Brain pericyte (primary cell): ENCODE measurements around the gene S100A6.
"Not testable (repeated sequence)": the region's sequence is repeated elsewhere in the genome, so short reads cannot be mapped to it uniquely, and the experiment has no call there.

Experiments used
- DNase-seq: peaks from one replicate; pipeline ENCODE4 v3.0.0-alpha.2; 2012; ENCODE audit warnings: low read depth, low spot score

Gene S100A6

DNA sequence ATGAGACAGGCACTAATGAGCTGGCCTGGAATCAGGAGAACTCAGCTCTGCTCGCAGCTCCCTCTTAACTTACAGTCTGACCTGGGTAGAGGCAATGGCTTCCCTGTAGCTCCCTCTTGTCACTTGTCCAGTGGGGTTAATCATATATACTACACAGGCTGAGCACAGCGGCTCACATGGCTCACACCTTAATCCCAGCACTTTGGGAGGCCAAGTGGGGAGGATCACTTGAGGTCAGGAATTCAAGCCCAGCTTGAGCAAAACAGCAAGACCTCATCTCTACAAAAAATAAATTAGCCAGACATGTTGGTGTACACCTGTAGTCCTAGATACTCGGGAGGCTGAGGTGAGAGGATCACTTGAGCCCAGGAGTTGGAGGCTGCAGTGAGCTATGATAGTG lies 4.2 kb downstream of the S100A6 start:
- no peak for DNase-seq

DNA sequence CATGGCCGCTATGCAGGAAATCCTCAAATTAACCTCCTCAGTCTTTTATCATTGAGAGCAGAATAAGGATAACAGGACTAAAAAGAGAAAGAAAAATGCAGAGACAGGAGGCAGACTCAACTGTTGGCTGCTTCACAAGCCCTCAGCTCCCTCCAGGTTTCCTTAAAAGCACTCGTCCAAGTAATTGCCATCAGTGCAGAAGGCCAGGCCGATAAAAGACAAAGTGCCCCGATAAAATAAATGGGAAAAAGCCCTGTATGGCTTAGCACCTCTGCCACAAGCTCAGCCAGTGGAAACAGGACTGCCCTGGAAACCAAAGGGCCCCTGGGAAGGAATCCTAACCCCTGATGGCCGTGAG lies 8.1 kb downstream of the S100A6 start:
- no peak for DNase-seq

DNA sequence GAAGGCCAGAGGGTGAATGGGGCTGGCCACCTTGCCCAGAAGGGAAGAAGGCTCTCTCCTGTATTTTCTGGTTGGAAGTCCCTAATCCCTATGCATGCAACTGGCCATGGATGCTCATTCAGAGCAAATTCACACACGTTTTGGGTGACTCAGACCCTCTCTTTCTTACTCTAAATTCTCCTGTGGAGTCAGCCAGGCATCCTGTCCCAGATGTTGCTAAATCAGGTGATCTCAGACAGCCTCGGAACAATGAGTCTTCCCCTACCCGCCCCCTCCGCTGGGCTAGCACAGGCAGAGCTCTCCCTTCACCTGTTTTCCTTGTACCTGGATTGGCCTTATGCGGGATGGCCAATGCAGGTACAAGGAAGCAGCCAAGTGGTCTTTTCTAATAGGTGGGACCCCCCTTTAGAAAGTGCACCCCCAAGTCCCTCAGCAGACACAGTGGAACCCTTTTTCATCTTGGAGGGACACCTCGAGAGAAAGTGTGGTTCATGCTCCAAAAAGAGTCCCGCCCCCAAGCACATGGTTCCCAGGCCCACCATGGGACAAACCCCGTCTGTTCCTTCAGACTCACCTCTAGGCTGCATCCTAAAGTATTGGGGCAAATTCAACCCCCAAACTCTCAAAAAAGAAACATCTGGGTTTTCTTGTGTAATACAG lies 8.6 kb downstream of the S100A6 start:
- DNase-seq: no peak

DNA sequence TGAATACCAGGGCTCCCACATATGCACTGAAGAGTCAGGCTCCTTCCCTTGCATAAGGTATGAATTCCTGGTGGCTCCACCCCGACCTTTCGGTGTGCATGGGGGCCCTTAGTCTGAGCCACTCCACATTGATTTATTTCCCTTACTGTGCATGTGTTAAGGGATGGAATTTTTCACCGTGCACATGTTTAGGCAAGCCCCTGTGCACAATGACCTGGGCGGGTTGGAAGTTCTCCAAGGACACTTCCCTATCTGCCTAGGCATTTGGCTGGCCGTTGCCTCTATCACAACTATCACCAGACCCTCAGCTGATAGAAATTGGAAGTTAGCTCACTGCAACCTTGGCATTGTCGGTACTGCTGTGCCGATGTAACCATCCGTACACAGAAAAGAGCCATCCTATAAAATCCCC lies 9.7 kb downstream of the S100A6 start:
- no peak for DNase-seq

DNA sequence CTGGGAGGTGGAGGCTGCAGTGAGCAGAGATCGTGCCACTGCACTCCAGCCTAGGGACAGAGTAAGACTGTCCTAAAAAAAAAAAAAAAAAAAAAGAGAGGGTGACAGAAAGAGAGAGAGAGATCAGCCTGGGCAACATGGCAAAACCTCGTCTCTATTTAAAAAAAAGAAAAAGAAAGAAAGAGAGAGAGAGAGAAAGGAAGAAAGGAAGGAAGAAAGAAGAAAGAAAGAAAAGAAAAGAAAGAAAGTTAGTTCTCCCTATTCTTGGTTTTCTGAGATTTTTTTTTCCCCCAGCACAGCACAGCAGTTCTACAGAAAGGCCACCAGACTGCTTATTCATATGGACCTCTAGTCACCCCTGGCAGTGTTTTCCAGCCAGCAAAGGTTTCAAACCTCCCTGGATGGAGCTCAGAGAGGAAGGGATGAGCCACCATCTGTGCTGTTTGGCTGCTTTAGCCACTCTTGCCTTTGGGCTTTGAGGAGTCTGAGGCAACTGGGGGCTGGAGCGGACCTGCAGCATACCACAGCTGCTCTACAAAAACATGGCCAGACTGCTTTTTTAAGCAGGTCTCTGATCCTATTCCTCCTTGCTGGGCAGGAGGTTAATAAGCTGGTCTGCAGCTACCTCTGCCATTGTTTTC lies 10.6 kb downstream of the S100A6 start:
- no peak for DNase-seq

DNA sequence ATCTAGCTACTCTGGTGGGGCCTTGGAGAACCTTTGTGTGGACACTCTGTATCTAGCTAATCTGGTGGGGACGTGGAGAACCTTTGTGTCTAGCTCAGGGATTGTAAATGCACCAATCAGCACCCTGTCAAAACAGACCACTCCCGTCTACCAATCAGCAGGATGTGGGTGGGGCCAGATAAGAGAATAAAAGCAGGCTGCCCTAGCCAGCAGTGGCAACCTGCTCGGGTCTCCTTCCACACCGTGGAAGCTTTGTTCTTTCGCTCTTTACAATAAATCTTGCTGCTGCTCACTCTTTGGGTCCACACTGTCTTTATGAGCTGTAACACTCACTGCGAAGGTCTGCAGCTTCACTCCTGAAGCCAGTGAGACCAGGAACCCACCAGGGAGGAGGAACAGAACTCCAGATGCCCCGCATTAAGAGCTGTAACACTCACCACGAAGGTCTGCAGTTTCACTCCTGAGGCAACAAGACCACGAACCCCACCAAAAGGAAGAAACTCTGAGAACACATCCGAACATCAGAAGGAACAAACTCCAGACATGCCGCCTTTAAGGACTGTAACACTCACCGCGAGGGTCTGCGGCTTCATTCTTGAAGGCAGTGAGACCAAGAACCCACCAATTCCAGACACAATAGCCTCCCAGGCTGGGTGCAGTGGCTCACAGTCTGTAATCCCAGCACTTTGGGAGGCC lies 13.3 kb downstream of the S100A6 start:
- DNase-seq: not testable (repeated sequence)

DNA sequence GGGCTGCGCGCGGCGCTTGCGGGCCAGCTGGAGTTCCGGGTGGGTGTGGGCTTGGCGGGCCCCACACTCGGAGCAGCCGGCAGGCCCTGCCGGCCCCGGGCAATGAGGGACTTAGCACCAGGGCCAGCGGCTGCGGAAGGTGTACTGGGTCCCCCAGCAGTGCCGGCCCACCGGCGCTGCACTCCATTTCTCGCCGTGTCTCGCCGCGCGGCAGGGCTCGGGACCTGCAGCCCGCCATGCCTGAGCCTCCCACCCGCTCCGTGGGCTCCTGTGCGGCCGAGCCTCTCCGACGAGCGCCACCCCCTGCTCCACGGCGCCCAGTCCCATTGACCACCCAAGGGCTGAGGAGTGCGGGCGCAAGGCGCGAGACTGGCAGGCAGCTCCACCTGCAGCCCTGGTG lies 14.0 kb downstream of the S100A6 start:
- not testable (repeated sequence) for DNase-seq

DNA sequence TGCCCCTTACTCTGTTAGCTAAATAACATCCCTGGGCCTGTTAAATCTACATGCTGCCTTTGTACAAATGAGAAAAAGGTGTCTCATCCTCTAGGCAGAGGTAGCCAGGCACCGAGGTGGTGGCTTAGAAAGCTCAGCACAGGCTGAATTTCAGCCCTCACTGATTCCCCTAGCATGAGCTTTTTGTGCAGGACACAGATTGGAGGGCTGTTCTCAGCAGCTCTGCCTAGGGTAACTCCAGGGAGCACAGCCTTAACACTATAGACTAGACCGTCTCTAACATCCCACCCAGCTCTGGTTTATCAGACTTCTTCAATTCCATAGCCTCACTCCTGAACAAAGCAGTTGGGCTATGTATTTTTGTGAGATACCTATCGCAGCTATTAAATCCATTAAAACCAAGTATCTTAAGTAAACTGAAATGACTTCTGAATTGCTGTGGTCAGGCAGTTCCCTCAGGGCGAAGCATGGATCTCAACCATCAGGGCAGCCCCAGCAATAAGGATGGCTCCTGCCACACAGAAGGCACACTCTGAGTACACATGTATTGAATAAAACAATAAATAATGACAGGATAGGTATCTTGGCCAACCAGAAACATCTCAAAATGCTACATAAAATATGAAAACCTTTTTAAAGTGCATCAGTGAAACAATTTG lies 14.8 kb downstream of the S100A6 start:
- DNase-seq: no peak

DNA sequence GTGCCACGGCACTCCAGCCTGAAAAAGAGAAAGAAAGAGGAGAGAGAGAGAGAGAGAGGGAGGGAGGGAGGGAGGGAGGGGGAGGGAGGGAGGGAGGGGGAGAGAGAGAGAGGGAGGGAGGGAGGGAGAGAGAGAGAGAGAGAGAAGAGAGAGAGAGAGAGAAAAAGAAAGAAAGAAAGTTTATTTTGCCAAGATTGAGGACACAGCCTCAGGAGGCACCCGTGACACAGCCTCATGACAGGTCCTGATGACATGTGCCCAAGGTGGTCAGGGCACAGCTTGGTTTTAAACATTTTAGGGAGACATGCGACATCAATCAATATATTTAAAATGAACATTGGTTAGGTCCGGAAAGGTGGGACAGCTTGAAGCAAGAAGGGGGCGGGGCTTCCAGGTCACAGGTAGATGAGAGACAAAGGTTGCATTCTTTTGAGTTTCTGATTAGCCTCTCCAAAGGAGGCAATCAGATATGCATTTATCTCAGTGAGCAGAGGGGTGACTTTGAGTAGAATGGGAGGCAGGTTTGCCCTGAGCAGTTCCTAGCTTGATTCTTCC lies 15.6 kb downstream of the S100A6 start:
- DNase-seq: not testable (repeated sequence)

DNA sequence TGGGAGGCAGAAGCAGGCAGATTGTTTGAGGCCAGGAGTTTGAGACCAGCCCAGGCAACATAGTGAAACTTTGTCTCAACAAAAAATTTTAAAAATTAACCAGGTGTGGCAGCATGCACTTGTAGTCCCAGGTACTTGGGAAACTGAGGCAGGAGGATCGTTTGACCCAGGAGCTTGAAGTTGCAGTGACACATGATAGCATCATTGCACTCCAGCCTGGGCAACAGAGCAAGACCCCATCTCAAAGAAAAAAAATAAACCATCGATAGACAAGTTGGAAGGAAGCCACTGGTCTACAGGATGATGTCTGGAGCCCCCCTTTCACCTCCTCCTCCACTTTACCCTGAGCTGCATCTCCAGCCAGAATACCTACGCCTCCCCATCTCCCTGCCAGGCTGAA lies 16.5 kb downstream of the S100A6 start:
- no peak for DNase-seq

DNA sequence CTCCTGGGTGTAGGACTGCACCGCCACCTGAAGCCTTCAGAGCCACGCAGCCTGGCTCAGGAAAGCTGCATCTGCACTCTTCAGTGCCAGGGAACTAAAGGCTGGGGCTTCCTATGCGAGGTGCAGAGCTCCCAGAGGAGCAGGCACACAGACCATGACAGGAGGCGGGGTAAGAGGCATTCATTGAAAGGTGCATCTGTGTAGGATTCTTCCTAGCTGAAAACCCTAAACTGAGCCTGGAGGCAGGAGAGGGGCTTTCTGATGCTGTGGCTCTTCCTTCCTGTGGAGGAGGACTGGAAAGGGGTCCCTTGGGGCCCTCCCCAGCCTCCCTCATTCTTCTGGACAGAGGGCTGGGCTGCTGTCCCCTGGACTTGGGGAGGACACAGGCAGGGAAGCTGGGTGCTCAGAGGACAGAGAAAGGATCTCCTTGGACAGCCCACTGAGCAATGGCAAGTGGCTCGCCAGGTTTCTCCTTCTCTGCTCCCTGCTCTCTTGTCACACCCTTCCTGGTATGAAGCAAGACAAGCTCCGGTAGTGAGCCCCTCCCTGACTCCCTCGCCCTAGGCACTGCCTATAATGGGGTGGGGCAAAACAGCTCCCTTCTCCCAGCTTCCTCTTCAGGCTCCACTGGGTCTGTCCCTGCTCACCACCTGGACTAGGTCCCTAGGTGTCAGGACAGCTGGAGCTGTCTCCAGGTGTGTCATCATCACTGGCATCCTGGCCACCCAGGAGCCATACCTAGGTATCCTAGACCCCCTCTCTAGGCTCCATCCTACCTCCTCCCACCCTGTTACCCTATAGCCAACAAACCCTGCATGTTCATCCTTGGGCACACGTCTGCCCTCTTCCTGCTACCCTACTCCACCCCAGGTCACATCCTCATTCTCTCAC lies 20.0 kb downstream of the S100A6 start:
- no peak for DNase-seq

DNA sequence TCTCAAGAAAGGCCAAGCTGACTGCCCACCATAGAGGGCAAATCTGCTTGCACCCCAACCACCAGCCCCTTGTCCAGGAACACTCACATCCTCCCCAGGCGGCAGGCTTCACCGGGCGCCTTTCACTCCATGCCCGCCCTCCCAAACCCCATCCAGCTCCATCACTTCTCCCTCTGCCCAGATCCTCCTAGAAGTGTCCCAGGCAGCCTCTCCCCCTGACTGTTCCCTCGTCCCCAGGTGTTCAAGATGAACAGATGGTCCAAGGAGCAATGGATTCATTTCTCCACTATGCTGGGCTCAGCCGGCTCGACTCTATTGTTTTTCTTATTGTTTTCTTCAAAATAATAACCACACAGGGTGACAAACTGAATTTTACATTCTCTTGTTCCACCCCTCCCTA lies 22.1 kb downstream of the S100A6 start:
- DNase-seq: no peak

DNA sequence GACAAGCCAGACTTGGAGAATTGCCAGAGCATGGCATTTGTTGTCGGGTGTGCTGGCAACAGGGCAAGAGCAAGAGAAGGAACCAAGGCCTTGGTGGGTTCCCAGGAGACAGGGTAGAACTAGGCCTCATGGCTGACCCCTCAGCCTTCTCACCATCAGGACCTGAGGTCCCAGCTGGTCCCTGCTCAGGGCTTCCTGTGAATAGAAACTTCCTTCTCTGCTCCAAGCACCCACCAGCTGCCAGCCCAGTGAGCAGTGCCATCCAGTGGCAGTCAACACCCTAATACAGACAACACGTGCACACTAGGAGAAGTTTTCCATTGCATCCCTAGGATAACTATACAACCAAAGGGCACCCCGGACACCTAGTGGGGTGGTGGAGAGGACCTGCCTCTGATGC lies 22.8 kb downstream of the S100A6 start:
- no peak for DNase-seq

DNA sequence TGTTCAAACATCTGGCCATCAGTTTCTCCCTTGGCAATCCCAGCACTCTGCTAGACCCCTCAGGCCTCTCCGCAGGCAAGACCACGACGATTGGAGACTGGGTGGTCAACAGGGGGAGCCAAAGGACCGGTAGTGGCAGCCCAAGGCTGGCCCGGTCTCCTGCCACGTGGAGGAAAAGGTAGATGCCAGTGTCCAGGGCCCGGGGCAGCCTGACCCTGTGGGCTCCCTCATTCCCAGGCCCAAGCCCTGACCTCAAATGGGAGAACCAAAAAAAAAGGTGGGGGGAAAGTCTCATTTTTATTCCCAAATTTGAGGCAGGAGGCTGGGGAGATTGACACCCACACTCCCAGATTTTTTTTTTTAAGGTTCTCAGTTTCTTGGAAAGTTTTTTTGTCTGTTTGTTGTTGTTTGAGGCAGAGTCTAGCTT lies 24.8 kb downstream of the S100A6 start:
- DNase-seq: no peak

DNA sequence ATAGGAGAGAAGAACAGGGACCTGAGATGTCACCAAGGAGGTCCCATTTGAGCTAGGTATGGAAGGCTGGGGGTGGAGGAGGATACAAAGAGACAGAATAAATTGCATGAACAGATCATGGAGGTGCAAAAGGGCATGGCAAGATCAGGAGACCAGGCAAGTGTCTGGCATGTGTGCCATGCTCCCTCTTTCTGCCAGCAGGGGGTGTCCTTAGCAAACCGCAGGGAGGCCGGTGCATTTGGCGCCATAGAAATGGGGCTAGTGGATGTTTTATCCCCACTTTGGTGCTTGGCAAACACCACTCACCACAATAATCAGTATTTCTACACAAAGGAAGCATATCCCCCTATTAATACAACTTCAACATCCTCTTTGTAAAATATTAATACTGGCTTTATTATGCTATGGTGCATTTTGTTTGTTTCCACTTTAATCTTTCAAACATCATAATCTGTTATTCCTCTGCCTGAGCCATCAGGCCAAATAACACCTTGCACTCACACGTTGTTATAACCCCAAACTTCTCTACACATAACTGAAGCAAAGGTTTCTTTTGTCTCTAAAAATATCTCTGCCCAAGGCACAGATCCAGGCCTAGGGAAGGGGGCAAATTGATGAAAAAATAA lies 25.9 kb downstream of the S100A6 start:
- no peak for DNase-seq

DNA sequence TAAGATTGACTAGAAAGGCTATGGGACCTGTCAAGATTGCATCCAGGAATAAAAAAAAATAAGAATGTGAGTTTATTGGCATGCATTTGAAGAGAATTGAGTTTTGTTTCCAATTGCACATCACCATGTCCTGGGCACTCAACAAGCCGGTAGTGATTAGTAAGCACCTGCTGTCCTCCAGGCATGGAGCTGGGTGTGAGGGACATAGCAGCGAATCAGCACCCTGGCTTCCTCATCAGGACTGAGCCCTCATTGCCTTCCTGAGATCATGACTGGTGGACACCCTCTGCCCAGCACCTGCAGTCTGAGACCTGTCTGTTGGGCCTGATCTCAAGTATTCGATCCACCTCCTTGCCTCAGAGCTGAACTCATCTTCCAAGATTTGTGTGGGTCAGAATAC lies 26.8 kb downstream of the S100A6 start:
- DNase-seq: no peak

DNA sequence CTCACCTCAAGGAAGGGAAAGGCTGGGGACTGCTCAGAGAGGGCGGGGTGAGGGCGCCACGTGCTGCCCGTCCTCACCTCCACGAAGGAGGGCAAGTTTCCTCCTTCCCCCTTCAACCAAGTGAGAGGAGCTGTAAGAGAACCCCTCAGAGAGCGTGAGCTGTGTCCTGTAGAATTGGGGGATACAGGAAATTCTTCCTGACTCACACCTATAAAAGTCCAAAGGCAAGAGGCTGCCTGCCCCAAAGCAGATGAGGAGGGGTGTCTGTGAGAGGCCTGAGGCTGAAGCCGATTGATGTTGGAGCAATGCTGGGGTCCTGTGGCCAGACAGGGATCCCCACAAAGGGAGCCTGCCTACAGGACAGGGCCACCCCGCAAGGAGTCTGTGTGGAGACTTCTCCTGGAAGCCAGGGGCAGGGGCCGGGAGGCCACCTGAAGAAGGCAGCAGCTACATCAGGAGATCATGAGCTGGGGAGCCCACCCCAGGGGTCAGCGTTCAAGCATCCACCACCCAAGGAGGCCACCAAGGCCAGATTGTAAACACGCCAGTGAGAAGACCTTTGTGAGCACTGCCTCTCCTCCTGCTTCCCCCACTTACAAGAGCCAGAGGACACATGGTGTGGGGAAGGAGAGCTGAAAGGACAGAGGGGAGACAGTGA lies 27.7 kb downstream of the S100A6 start:
- no peak for DNase-seq

DNA sequence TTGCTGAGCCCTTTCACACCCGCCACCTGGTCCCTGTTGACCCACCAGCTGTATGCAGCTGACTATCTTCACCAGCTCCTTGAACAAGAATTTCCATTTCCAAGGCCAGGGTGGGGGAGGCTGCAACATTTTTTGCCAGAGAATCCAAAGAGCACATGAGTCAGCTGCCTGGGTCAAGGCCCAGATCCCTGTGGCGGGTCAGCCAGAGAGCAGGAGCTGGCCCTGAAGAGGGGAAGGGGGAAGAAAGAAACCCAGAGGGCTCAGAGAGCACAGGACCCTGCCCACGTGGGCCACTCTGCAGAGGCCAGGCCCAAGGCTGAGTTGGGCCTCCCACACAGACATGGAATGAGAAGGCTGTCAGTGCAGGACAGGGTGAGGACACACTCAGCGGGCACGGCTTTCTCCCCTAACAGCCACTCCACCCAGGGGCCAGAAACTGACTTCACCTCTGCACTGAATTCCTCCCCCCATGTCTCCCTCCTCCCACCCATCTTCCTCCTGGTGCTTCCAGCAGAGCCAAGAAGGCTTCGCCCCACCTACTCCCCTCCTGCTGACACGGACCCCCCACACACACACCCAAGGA lies 28.9 kb downstream of the S100A6 start:
- no peak for DNase-seq

DNA sequence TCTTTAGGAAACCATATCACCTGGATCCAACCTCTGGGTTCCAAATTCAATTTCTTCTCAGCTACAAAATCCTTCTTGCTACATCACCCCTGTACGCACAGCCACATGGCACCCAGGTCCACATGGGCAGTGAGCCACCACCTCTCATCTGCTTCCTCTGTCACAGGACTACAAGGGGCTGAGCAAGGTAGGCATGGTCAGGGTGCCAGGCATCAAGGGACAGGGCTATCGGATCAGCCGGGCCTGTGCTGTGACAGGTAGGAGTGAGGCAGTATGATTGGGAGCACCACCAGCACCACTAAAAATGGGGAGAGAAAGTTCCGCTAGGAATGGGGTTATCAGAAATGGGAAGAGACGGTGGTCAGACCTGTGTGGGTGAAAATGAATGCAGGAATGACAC lies 29.4 kb downstream of the S100A6 start:
- no peak for DNase-seq

DNA sequence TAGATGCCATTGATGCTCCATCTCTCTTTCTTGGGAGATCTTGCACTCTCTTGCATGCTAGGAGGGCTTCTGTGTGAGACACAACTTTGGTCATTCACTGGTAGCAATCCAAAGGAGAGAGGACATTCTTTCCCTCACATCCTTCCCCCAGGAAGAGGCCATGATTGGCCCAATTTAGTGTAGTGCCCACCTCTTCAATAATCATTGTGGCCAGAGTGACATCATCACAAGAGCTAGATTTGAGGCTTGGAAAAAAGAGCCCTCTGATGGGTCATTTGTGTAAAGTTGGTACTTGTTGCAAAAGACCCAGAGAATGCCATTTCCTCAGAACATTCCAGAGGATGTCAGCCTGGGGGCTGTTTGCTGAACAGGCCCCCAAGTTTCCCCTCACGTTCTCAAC lies 30.2 kb downstream of the S100A6 start:
- no peak for DNase-seq
